OCI-LY1 (cell line): ENCODE results near the gene KCNF1.

ENCODE experiments used
- H2AFZ ChIP-seq: fragments of 200-600 bp; sonication (generic), shearing (Covaris generic); 2 replicates; pipeline ENCODE4 v1.6.0; 2014; ENCODE audit warnings: antibody characterized with exemption, mild to moderate bottlenecking, low read length
- H3F3A ChIP-seq: fragments of 200-600 bp; sonication (generic), shearing (Covaris generic); 2 replicates; pipeline ENCODE4 v1.6.0; 2014; ENCODE audit warnings: mild to moderate bottlenecking, antibody characterized with exemption, low read length, moderate library complexity; ENCODE audit not compliant: insufficient read depth
- H3K27ac ChIP-seq: fragments of 200-600 bp; sonication (generic); 2 replicates; pipeline ENCODE4 v1.5.1; 2014; ENCODE audit warnings: low read length, mixed run types, mild to moderate bottlenecking, low read depth; ENCODE audit not compliant: poor library complexity, severe bottlenecking
- H3K27me3 ChIP-seq: fragments of 200-600 bp; sonication (generic); 2 replicates; pipeline ENCODE4 v1.6.0; 2014; ENCODE audit warnings: antibody characterized with exemption, mild to moderate bottlenecking, low read length, moderate library complexity; ENCODE audit not compliant: insufficient read depth
- H3K36me3 ChIP-seq: fragments of 200-600 bp; sonication (generic); 2 replicates; pipeline ENCODE4 v1.6.1; 2014; ENCODE audit warnings: mild to moderate bottlenecking, antibody characterized with exemption, low read length, moderate library complexity, mixed read lengths; ENCODE audit not compliant: insufficient read depth
- H3K4me1 ChIP-seq: fragments of 200-600 bp; sonication (generic); 2 replicates; pipeline ENCODE4 v1.5.1; 2014; ENCODE audit warnings: mild to moderate bottlenecking, low read length, moderate library complexity; ENCODE audit not compliant: insufficient read depth, severe bottlenecking
- H3K4me2 ChIP-seq: fragments of 200-600 bp; sonication (generic), shearing (Covaris generic); 2 replicates; pipeline ENCODE4 v1.6.1; 2014; ENCODE audit warnings: low read length
- H3K4me3 ChIP-seq: fragments of 200-600 bp; sonication (generic); 2 replicates; pipeline ENCODE4 v1.5.1; 2014; ENCODE audit warnings: low read length, low read depth, mild to moderate bottlenecking, mixed read lengths; ENCODE audit not compliant: poor library complexity, severe bottlenecking
- H3K79me2 ChIP-seq: fragments of 200-600 bp; shearing (Covaris generic); 2 replicates; pipeline ENCODE4 v1.6.1; 2016; ENCODE audit warnings: mixed run types, low read length, mixed read lengths; ENCODE audit not compliant: insufficient read depth
- H3K9ac ChIP-seq: fragments of 200-600 bp; sonication (generic), shearing (Covaris generic); 2 replicates; pipeline ENCODE4 v1.6.1; 2014; ENCODE audit warnings: mild to moderate bottlenecking, low read length, mixed read lengths
- H3K9me2 ChIP-seq: fragments of 200-600 bp; sonication (generic), shearing (Covaris generic); 2 replicates; pipeline ENCODE4 v1.6.1; 2014; ENCODE audit warnings: low read depth, mild to moderate bottlenecking, low read length, mixed read lengths
- H3K9me3 ChIP-seq: fragments of 200-600 bp; shearing (Covaris generic); 2 replicates; pipeline ENCODE4 v1.6.1; 2014; ENCODE audit warnings: low read length, mixed read lengths
- H4K20me1 ChIP-seq: fragments of 200-600 bp; sonication (generic), shearing (Covaris generic); 2 replicates; pipeline ENCODE4 v1.6.0; 2016; ENCODE audit warnings: mild to moderate bottlenecking, low read length; ENCODE audit not compliant: insufficient read depth
- EZH2 ChIP-seq: fragments of 200-600 bp; sonication (generic), shearing (Covaris generic); IDR thresholded peaks from 2 replicates; pipeline ENCODE4 v1.8.0; 2017; ENCODE audit warnings: borderline replicate concordance, mixed run types, mild to moderate bottlenecking, antibody characterized with exemption, low read length, moderate library complexity, mixed read lengths
- TF ChIP-seq, protein P1 (sequence below): fragments of 200-600 bp; sonication (generic), shearing (Covaris generic); IDR thresholded peaks from 2 replicates; pipeline ENCODE4 v1.5.1; 2017; ENCODE audit warnings: mild to moderate bottlenecking, antibody characterized with exemption, low read length, moderate library complexity, mixed read lengths

KCNF1 gene

DNA sequence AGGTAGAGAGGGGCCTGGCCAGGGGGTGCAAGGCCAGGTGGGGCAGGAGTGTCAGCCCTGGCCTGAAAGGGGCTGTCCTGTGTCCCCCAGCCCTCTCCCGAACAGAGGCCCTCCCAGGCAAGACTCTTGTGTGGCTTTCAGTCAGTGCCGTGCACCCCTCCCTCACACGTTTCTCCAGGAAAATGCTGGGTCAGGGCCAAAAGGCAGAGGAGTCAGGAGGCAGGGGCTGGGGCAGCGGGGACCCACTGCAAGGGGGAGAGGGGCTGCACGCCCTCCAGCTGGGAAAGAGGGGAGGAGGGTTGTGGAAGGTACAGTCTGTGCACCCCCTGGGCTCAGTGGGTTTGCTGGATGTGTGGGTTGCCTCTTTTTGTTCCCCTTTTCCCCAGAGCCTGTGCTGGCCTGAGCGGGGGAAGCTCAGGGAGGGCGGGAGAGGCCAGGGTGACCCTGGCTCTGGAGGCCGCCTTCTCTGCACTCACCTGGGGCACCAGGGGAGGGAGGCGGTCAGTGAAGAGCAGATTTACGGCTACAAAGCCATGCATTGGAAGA lies 4.1 kb downstream of the KCNF1 start:
- Histone ChIP-seq H3K27ac (no peak overlapping the region), H4K20me1 (no peaks in the 10 kb centered on the region), H3K9ac (no peak overlapping the region), H3K9me2 (no peaks in the 10 kb centered on the region), H3K4me2 (no peak overlapping the region), H3K79me2 (no peaks in the 10 kb centered on the region), H3K4me1 (no peaks in the 10 kb centered on the region), H3F3A (no peaks in the 10 kb centered on the region), H3K27me3 (no peaks in the 10 kb centered on the region), H3K36me3 (no peaks in the 10 kb centered on the region), H3K4me3 (no peak overlapping the region), H2AFZ (no peak overlapping the region), H3K9me3 (no peaks in the 10 kb centered on the region)
- TF ChIP-seq EZH2: no peak
- TF ChIP-seq, protein P1, sequence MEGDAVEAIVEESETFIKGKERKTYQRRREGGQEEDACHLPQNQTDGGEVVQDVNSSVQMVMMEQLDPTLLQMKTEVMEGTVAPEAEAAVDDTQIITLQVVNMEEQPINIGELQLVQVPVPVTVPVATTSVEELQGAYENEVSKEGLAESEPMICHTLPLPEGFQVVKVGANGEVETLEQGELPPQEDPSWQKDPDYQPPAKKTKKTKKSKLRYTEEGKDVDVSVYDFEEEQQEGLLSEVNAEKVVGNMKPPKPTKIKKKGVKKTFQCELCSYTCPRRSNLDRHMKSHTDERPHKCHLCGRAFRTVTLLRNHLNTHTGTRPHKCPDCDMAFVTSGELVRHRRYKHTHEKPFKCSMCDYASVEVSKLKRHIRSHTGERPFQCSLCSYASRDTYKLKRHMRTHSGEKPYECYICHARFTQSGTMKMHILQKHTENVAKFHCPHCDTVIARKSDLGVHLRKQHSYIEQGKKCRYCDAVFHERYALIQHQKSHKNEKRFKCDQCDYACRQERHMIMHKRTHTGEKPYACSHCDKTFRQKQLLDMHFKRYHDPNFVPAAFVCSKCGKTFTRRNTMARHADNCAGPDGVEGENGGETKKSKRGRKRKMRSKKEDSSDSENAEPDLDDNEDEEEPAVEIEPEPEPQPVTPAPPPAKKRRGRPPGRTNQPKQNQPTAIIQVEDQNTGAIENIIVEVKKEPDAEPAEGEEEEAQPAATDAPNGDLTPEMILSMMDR: no peak

DNA sequence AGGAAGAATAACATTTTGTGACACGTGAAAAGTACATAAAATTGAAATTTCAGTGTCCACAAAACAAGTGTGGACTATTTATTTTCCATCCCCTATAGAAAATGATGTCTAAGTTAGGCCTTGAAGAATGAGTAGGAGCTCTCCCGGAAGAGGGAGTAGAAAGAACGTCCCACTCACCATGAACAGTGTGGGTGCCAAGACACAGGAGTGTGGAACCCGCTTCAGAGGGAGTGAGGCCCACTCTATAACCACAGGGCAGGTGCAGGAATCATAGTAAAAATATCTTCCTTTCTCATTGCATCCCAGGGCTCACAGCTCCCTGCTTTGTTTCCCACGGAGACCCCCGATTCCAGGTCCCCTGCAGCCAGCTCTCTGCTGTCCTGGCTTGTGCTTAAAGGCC lies 5.2 kb downstream of the KCNF1 start:
- no peaks in the 10 kb centered on the region for H3K79me2 ChIP-seq
- H3K4me3 ChIP-seq: no peak overlapping the region
- H4K20me1 ChIP-seq: no peaks in the 10 kb centered on the region
- H2AFZ ChIP-seq: no peak overlapping the region
- no peak overlapping the region for H3K27ac ChIP-seq
- H3K36me3 ChIP-seq: no peaks in the 10 kb centered on the region
- no peak overlapping the region for H3K9ac ChIP-seq
- no peaks in the 10 kb centered on the region for H3K4me1 ChIP-seq
- no peak for TF ChIP-seq EZH2
- TF ChIP-seq, protein P1: no peak
- H3K9me2 ChIP-seq: no peaks in the 10 kb centered on the region
- H3F3A ChIP-seq: no peaks in the 10 kb centered on the region
- H3K9me3 ChIP-seq: no peaks in the 10 kb centered on the region
- no peaks in the 10 kb centered on the region for H3K27me3 ChIP-seq
- no peak overlapping the region for H3K4me2 ChIP-seq

DNA sequence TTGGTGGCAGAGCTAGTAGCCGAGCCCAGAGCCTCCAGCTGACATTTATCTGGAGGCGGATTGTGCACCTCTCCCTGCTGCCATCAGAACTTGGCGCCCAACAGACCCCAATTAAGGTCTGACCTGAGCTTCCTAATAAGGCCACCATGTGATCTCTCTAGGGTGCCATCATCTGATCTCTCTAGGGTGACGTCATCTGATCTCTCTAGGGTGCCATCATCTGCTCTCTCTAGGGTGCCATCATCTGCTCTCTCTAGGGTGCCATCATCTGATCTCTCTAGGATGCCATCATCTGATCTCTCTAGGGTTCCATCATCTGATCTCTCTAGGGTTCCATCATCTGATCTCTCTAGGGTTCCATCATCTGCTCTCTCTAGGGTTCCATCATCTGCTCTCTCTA lies 6.2 kb downstream of the KCNF1 start:
- no peaks in the 10 kb centered on the region for H3K27me3 ChIP-seq
- no peaks in the 10 kb centered on the region for H3K4me1 ChIP-seq
- no peaks in the 10 kb centered on the region for H4K20me1 ChIP-seq
- no peak overlapping the region for H3K4me2 ChIP-seq
- TF ChIP-seq, protein P1: no peak
- no peak for TF ChIP-seq EZH2
- no peaks in the 10 kb centered on the region for H3K9me3 ChIP-seq
- no peaks in the 10 kb centered on the region for H3K36me3 ChIP-seq
- no peaks in the 10 kb centered on the region for H3F3A ChIP-seq
- H3K27ac ChIP-seq: no peak overlapping the region
- no peaks in the 10 kb centered on the region for H3K9me2 ChIP-seq
- no peak overlapping the region for H3K4me3 ChIP-seq
- H2AFZ ChIP-seq: no peak overlapping the region
- no peaks in the 10 kb centered on the region for H3K79me2 ChIP-seq
- no peak overlapping the region for H3K9ac ChIP-seq
